Gastroesophageal sphincter (tissue), 3 donors: Measurements from ENCODE around the gene CPSF7.

Experiments
- CTCF ChIP-seq, 4 experiments: fragments of 200-600 bp in 2 of 4; fragments of 450-650 bp in 2 of 4; sonication (generic) in 1 of 4; IDR thresholded peaks; one replicate each; pipeline ENCODE4 v1.5.1; 2017 to 2019; ENCODE audit warnings: antibody characterized with exemption in 4 of 4, mild to moderate bottlenecking in 2 of 4, moderate library complexity in 2 of 4
- EP300 ChIP-seq: sonication (generic); formaldehyde crosslinking; IDR thresholded peaks from one replicate; pipeline ENCODE4 v1.6.1; 2017; ENCODE audit warnings: antibody characterized with exemption, mild to moderate bottlenecking
- POLR2A ChIP-seq, 2 donors: fragments of 450-650 bp; IDR thresholded peaks; one replicate each; pipeline ENCODE4 v1.6.1; 2017; ENCODE audit warnings: antibody characterized with exemption in 2 of 2, mild to moderate bottlenecking in 2 of 2, moderate library complexity in 1 of 2
- POLR2AphosphoS5 ChIP-seq: sonication (generic); formaldehyde crosslinking; IDR thresholded peaks from one replicate; pipeline ENCODE4 v1.6.1; 2017; ENCODE audit warnings: antibody characterized with exemption

GRCh38 chr11:61364012-61364675 lies 65.6 kb downstream of the CPSF7 start:
- TF ChIP-seq CTCF (IDR thresholded peaks at IDR 0.05) (no peak), POLR2AphosphoS5 (no peak), POLR2A (IDR thresholded peaks at IDR 0.05) (no peak), EP300 (no peak)
